Ishikawa (cell line): ENCODE results near the gene DYNC1I1.

Source experiments
- CEBPB ChIP-seq: IDR thresholded peaks from 2 replicates; pipeline ENCODE4 v1.6.1; 2012
- CREB1 ChIP-seq: IDR thresholded peaks from 2 replicates; pipeline ENCODE4 v1.6.1; 2012; ENCODE audit warnings: low read depth
- EGR1 ChIP-seq: IDR thresholded peaks from 2 replicates; pipeline ENCODE4 v1.6.1; 2012
- EP300 ChIP-seq: IDR thresholded peaks from 2 replicates; pipeline ENCODE4 v1.6.1; 2012; ENCODE audit warnings: borderline replicate concordance
- FOXM1 ChIP-seq: IDR thresholded peaks from 2 replicates; pipeline ENCODE4 v1.6.1; 2012; ENCODE audit warnings: low read depth, borderline replicate concordance
- NFIC ChIP-seq: IDR thresholded peaks from 2 replicates; pipeline ENCODE4 v1.6.1; 2012
- RAD21 ChIP-seq: IDR thresholded peaks from 2 replicates; pipeline ENCODE4 v1.6.1; 2012; ENCODE audit warnings: low read depth
- REST ChIP-seq: IDR thresholded peaks from 2 replicates; pipeline ENCODE4 v1.6.1; 2012; ENCODE audit warnings: low read depth, mild to moderate bottlenecking
- TAF1 ChIP-seq: IDR thresholded peaks from 2 replicates; pipeline ENCODE4 v1.6.1; 2012; ENCODE audit warnings: low read depth, mild to moderate bottlenecking
- TCF12 ChIP-seq: IDR thresholded peaks from 2 replicates; pipeline ENCODE4 v1.6.1; 2012; ENCODE audit warnings: low read depth
- TEAD4 ChIP-seq: IDR thresholded peaks from 2 replicates; pipeline ENCODE4 v1.6.1; 2012
- USF1 ChIP-seq: IDR thresholded peaks from 2 replicates; pipeline ENCODE4 v1.6.1; 2012
- YY1 ChIP-seq: IDR thresholded peaks from 2 replicates; pipeline ENCODE4 v1.6.1; 2012; ENCODE audit warnings: low read depth
- ZBTB7A ChIP-seq: IDR thresholded peaks from 2 replicates; pipeline ENCODE4 v1.6.1; 2012; ENCODE audit warnings: low read depth
- TF ChIP-seq, protein P1 (sequence below): IDR thresholded peaks from 2 replicates; pipeline ENCODE4 v1.6.1; 2012

The DYNC1I1 gene

GRCh38 chr7:96033009-96033598 is 260.8 kb downstream of the DYNC1I1 start:
- TF ChIP-seq, protein P1, sequence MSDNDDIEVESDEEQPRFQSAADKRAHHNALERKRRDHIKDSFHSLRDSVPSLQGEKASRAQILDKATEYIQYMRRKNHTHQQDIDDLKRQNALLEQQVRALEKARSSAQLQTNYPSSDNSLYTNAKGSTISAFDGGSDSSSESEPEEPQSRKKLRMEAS: no peak
- TF ChIP-seq REST (no peak), CREB1 (no peak), USF1 (no peak), YY1 (no peak), CEBPB (no peak), EGR1 (no peak), ZBTB7A (no peak), TCF12 (no peak), RAD21 (no peak), TAF1 (no peak), EP300 (no peak), FOXM1 (no peak), NFIC (no peak), TEAD4 (no peak)

DNA sequence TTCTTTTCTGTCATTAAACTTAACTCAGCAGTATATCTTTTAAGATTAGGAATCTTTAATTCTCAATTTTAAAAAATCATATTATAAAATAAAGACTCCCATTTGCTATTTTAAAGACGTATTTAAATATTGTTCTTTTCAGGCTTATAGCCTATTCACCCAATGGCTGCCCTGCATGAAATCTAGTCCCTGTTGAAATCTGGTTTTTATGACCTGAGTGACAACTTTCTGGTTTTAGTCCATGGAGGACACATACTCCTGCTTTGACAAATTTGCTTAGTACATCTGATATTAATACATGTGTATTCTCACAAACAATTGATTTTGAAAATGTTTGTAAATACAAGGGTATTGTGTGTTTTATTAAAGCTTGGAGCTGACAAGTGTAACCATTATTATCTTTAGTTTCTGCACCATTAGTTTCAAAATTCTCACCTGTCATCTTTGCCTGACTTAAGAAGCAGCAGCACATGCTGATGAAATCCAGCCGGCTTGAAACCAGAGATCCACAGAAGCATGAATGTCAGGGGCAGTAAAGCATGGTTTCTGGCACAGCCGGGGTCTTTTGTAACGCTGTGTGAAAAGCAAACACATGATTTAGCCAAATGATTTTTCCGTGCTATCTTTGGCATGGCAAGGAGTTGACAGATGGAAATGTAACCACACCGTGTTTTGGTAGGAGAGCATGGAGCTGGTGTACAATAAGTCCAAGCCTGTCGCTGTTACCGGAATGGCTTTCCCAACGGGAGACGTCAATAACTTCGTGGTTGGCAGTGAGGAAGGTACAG is 262.8 kb downstream of the DYNC1I1 start:
- TF ChIP-seq RAD21 (no peak), NFIC (no peak), EGR1 (no peak), EP300 (no peak), TEAD4 (no peak), FOXM1 (no peak), CREB1 (no peak), TAF1 (no peak), USF1 (no peak), TCF12 (no peak)
- TF ChIP-seq, protein P1: no peak

DNA sequence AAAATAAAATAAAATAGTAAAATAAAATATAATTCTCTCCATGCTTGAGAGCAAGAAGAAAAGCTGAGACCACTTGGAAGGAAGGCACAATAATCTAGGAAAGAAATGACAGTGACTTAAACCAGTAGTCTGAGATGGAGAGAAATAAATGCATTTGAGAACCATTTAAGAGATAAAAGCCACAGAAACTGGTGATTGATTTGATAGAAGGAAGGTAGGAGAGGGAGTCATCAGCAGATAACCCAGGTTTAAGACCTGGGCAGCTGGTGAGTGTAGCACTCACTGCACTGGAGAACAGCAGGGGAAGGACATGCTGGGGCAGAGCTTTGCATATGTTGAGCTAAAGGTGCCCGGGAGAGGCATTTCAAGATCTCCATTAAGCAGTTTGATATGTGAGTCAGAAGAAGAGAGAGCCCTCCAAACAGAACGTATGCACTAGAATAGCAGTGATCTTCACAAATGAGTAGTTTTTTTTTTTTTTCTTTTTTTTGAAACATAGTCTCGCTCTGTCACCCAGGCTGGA is 268.0 kb downstream of the DYNC1I1 start:
- TF ChIP-seq EGR1 (no peak), USF1 (no peak)

GRCh38 chr7:96041171-96041570 is 268.8 kb downstream of the DYNC1I1 start:
- TF ChIP-seq TCF12: no peak
- no peak for TF ChIP-seq NFIC
- TF ChIP-seq YY1: no peak
- TF ChIP-seq FOXM1: no peak
- TF ChIP-seq CREB1: no peak
- no peak for TF ChIP-seq CEBPB

DNA sequence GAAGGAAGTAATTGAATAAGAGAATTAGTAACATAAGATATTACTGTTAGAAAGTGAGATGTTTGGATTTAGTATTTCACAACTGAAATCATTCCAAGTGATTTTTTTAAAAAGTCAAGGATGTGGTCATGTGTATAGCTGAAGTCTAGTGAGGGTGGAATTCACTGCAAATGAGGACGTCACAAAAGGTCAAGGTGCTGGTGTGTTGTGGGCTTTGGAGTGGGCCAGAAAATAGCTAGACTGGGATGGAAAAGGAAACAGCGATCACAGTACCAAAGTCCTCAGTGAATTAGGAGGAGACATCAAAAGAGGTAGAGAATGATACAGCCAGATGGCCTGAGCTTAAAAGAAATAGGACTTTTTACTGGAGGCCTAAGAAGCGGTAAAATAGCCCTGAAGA is 272.8 kb downstream of the DYNC1I1 start:
- TF ChIP-seq CREB1 (no peak), EP300 (no peak), TCF12 (no peak), USF1 (no peak), TAF1 (no peak), FOXM1 (no peak), TEAD4 (no peak), YY1 (no peak), RAD21 (no peak), ZBTB7A (no peak), EGR1 (no peak), CEBPB (no peak), REST (no peak), NFIC (no peak)
- TF ChIP-seq, protein P1: no peak
